ENCODE data around the gene DNASE1L1. TPM values are rescaled to one million over a fixed set of nuclear protein-coding genes. Genes with fewer than 3 reads are reported as not detected.

Gene DNASE1L1
- total RNA-seq, 1 donor from 2014 or later, result 18.6 TPM

DNA sequence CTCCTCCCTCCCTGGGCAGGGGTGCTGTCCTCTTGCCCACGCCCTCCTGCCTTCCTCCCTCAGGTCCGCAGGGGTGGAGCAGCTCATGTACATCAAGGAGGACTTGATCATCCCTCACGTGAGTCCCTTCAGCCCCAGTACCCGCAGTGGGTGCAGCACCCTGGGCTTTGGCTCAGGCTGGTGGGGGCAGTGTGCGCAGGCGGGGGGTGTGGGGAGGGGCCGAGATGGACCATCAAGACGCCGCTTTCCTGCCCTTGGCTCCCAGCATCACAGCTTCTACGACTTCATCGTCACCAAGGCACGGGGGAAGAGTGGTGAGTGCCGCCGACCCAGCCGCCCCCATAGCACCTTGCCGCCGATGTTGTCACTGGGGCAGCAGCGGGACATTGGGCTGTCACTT, 40.6 kb upstream of the DNASE1L1 start:
- DNase-seq (ENCODE audit: low spot score in 2 of 2, unreplicated experiment in 2 of 2), result no peak
- no peaks in the 10 kb centered on the region for H3K27me3 Mint-ChIP-seq (ENCODE audit: low read depth)
- no peak overlapping the region for H3K4me3 Mint-ChIP-seq
- H3K36me3 Mint-ChIP-seq, result peaks cover 16% of the 10 kb centered on the region
- no peak overlapping the region for H3K27ac Mint-ChIP-seq
- TF ChIP-seq, protein P1, sequence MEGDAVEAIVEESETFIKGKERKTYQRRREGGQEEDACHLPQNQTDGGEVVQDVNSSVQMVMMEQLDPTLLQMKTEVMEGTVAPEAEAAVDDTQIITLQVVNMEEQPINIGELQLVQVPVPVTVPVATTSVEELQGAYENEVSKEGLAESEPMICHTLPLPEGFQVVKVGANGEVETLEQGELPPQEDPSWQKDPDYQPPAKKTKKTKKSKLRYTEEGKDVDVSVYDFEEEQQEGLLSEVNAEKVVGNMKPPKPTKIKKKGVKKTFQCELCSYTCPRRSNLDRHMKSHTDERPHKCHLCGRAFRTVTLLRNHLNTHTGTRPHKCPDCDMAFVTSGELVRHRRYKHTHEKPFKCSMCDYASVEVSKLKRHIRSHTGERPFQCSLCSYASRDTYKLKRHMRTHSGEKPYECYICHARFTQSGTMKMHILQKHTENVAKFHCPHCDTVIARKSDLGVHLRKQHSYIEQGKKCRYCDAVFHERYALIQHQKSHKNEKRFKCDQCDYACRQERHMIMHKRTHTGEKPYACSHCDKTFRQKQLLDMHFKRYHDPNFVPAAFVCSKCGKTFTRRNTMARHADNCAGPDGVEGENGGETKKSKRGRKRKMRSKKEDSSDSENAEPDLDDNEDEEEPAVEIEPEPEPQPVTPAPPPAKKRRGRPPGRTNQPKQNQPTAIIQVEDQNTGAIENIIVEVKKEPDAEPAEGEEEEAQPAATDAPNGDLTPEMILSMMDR (IDR thresholded peaks at IDR 0.05; ENCODE audit: unreplicated experiment), result no peak
- peaks cover 8% of the 10 kb centered on the region for H3K9me3 Mint-ChIP-seq
- H3K4me1 Mint-ChIP-seq, result no peaks in the 10 kb centered on the region

DNA sequence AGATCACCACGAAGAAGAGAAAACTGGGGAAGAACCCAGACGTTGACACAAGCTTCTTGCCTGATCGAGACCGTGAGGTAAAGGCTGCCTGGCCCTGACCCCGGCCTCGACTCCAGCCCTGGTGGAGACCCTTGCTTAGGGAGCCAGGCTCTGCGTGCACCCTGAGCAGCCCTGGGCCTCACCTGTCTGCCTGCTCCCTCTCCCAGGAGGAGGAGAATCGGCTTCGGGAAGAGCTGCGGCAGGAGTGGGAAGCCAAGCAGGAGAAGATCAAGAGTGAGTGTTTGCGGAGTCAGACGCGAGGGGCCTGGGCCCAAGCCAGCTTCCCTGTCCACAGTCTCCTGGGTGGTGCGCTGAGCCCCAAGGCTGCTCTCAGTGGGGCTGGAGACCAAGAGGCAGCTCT, 39.4 kb upstream of the DNASE1L1 start:
- Mint-ChIP-seq H3K4me3 (no peak overlapping the region), H3K4me1 (peaks cover 1% of the 10 kb centered on the region), H3K36me3 (peaks cover 16% of the 10 kb centered on the region), H3K27me3 (ENCODE audit: low read depth) (no peaks in the 10 kb centered on the region), H3K9me3 (peaks cover 8% of the 10 kb centered on the region), H3K27ac (no peak overlapping the region)
- no peak for DNase-seq (ENCODE audit: low spot score in 2 of 2, unreplicated experiment in 2 of 2)
- TF ChIP-seq, protein P1 (IDR thresholded peaks at IDR 0.05; ENCODE audit: unreplicated experiment), result no peak

DNA sequence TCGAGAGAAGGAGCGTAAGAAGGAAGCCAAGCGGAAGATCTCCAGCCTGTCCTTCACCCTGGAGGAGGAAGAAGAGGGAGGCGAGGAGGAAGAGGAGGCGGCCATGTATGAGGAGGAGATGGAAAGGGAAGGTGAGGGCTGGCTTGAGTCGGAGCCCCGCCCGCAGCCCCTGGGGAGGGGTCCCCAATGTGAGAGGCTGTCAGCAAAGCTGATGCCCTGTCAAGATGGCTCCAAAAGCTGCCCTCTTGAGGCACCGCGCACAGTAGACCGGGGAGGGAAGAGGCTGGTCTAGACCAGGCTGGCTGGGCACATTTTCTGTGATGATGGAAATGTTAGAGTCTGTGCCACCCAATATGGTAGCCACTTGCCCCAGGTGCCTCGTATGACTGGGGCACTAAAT, 37.4 kb upstream of the DNASE1L1 start:
- Mint-ChIP-seq H3K9me3 (no peaks in the 10 kb centered on the region), H3K36me3 (peaks cover 11% of the 10 kb centered on the region), H3K27me3 (ENCODE audit: low read depth) (no peaks in the 10 kb centered on the region), H3K4me1 (peaks cover 3% of the 10 kb centered on the region), H3K4me3 (no peak overlapping the region), H3K27ac (no peak overlapping the region)
- TF ChIP-seq, protein P1 (IDR thresholded peaks at IDR 0.05; ENCODE audit: unreplicated experiment), result no peak
- DNase-seq (ENCODE audit: low spot score in 2 of 2, unreplicated experiment in 2 of 2), result no peak

DNA sequence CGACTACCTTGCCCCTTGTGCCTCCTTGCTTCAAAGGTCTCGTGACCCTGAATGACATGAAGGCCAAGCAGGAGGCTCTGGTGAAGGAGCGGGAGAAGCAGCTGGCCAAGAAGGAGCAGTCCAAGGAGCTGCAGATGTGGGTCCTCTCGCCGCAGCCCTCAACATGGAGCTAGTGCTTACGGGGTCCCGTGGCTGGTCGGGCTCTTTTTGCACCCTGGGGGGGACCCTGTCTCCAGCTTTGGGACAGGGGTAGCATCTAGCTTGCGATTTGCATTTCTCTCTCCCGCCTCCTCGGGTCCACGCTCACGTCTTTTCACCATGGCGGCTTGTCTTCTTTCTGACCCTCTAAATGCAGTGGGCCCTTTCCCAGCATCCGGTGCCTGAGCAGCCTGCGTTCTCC, 36.7 kb upstream of the DNASE1L1 start:
- H3K27me3 Mint-ChIP-seq (ENCODE audit: low read depth), result no peaks in the 10 kb centered on the region
- TF ChIP-seq, protein P1 (IDR thresholded peaks at IDR 0.05; ENCODE audit: unreplicated experiment), result no peak
- H3K4me3 Mint-ChIP-seq, result peak overlapping the region; percentile 28
- peaks cover 3% of the 10 kb centered on the region for H3K4me1 Mint-ChIP-seq
- DNase-seq (ENCODE audit: low spot score in 2 of 2, unreplicated experiment in 2 of 2), result no peak
- no peaks in the 10 kb centered on the region for H3K9me3 Mint-ChIP-seq
- peaks cover 11% of the 10 kb centered on the region for H3K36me3 Mint-ChIP-seq
- no peak overlapping the region for H3K27ac Mint-ChIP-seq

DNA sequence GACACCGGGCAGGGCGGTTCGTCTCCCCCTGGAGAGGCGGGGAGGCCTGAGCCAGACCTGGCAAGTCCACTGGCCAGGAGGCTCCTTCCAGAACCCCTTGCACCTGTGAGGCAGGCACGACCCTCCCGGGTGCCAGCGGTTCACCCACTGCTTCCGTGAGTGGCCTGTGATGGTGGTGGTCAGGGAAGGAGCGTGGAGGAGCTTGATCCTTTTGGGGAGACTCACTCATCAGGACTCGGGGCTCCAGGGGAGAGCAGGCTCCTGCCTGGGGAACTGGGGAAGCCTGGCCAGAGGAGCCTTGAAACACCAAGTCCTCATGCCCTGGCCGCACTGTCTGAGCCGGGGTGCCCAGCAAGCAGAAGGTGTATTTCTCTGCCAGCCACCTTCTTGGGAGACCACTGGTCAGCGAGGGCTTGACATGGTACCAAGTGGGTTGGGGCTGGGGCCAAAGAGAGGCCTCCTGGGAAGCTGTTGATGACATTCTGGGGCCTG, 35.7 kb upstream of the DNASE1L1 start:
- Mint-ChIP-seq H3K27ac (no peak overlapping the region), H3K36me3 (peaks cover 10% of the 10 kb centered on the region), H3K4me3 (peak overlapping the region; percentile 36), H3K9me3 (no peaks in the 10 kb centered on the region), H3K27me3 (ENCODE audit: low read depth) (no peaks in the 10 kb centered on the region), H3K4me1 (peaks cover 3% of the 10 kb centered on the region)
- no peak for DNase-seq (ENCODE audit: low spot score in 2 of 2, unreplicated experiment in 2 of 2)
- TF ChIP-seq, protein P1 (IDR thresholded peaks at IDR 0.05; ENCODE audit: unreplicated experiment), result no peak

All from mesothelial cell of epicardium (in vitro differentiated cells).